ENCODE data around the gene SLC13A1.
"Not testable (repeated sequence)": the region's sequence is repeated elsewhere in the genome, so short reads cannot be mapped to it uniquely, and the experiment has no call there.

Gene SLC13A1

DNA sequence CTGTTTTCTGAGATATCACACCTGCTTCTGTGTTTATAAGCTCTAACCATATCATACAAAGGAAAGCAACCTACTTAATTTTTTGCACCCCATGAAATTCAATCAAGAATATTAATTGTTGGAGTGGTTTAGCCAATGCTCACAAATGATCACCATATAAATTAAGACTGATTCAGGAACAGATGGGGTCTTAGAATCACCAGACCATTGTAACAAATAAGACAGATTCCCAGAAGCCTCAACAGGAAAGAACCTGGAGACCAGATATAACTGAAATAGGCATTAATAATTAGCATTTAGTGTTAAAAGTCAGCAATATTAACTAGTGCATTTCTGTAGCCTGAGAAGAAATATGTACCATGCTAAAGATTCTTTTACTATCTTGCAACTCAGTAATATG lies 73.6 kb downstream of the SLC13A1 start:
- DNase-seq (ENCODE audit: low spot score): peak; percentile 66

- peak; percentile 81 for DNase-seq (ENCODE audit: low spot score)
Observed at GRCh38 chr7:123125231-123125630, 74.5 kb downstream of the SLC13A1 start.

- DNase-seq (ENCODE audit: low spot score): peak; percentile 94
Observed at GRCh38 chr7:123122916-123123315, 76.9 kb downstream of the SLC13A1 start.

DNA sequence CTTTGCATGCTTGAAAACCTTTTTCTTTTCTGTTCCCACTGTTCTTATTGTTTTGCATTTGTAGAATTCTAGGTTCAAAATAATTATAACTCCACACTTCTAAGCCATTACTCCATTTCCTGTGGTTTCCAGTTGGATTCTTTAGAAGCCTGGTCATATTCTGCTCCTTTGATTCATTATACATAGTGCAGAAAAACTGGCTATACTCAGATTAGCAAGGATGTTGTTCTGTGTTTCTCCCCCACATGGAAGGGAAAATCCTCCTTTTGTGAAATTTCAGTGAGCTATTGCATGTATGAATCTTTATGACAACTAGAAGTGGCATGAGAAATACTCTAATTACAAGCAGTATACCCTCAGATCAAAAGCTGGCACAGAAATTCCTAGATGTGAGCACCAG lies 79.5 kb downstream of the SLC13A1 start:
- no peak for DNase-seq (ENCODE audit: low spot score)

GRCh38 chr7:123115331-123115730 lies 84.4 kb downstream of the SLC13A1 start:
- DNase-seq (ENCODE audit: low spot score): no peak

DNA sequence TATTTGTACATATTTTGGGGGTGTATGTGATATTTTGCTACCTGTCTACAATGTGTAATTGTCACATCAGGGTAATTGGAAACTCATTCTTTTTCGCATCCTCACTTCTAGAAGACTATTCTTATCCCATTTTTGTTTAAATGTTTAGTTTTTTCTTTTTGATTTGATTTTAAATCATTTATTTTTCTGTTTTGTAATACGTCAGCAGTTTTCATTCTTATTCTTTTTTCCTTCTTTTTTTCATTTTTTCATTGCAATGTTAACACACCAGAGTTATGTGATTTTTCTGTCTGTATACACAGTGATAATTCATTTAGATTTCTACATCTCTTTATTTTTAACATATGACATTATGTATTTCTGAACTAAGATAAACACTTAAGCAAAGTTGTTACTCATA lies 85.5 kb downstream of the SLC13A1 start:
- DNase-seq (ENCODE audit: low spot score): no peak

DNA sequence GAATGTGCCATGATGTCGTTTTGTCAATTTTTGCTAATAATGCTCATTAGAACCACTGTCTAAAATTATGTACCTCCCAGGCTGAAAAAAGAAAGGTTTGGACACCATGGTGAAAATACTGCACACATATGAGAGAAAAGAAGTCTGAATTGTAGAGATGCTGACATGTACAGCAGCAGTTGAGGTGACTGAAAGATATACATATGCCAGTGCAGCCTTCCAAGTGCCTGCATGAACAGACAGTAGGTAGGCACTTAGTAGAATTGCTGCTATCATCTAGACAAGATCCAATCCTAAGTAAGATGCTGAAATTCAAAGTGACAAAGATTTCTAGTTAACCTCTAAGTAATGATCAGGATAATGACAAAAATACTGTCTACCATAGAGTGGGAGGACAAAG lies 86.9 kb downstream of the SLC13A1 start:
- no peak for DNase-seq (ENCODE audit: low spot score)

GRCh38 chr7:123099712-123100111 lies 100.1 kb downstream of the SLC13A1 start:
- no peak for DNase-seq (ENCODE audit: low spot score)

- peak; percentile 77 for DNase-seq (ENCODE audit: low spot score)
Observed at GRCh38 chr7:123096976-123097375, 102.8 kb downstream of the SLC13A1 start.

DNA sequence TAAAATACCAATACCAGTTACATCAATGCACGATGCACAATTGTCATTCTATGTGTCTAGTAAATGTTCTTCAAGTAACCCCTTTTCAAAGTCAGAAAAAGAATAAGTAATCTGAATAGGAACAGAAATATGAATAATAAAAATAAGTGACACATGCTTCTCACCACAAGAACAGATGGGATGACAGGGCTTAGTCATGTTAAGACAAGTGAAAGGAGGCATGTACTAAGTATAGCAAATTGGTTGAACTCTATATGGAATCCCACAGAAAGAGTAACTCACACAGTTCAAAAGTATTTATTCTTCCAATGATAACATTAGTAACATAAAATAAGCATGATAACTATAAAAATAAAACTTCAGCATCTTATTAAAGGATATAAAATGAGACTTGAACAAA lies 103.3 kb downstream of the SLC13A1 start:
- DNase-seq (ENCODE audit: low spot score): peak; percentile 41

- no peak for DNase-seq (ENCODE audit: low spot score)
Observed at GRCh38 chr7:123090456-123090855, 109.3 kb downstream of the SLC13A1 start.

DNA sequence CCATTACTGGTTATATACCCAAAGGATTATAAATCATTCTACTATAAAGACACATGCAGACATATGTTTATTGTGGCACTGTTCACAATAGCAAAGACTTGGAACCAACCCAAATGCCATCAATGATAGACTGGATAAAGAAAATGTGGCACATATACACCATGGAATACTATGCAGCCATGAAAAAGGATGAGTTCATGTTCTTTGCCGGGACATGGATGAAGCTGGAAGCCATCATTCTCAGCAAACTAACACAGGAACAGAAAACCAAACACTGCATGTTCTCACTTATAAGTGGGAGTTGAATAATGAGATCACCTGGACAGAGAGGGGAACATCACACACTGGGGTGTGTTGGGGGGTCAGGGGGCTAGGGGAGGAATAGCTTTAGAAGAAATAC lies 112.9 kb downstream of the SLC13A1 start:
- not testable (repeated sequence) for DNase-seq (ENCODE audit: low spot score)

DNA sequence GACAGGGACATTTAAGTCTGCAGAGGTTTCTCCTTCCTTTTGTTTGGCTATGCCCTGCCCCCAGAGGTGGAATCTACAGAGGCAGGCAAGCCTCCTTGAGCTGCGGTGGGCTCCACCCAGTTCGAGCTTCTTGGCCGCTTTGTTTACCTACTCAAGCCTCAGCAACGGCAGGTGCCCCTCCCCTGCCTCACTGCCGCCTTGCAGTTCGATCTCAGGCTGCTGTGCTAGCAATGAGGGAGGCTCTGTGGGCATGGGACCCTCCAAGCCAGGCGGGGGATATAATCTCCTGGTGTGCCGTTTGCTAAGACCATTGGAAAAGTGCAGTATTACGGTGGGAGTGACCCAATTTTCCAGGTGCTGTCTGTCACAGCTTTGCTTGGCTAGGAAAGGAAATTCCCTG lies 114.9 kb downstream of the SLC13A1 start:
- DNase-seq (ENCODE audit: low spot score): not testable (repeated sequence)

DNA sequence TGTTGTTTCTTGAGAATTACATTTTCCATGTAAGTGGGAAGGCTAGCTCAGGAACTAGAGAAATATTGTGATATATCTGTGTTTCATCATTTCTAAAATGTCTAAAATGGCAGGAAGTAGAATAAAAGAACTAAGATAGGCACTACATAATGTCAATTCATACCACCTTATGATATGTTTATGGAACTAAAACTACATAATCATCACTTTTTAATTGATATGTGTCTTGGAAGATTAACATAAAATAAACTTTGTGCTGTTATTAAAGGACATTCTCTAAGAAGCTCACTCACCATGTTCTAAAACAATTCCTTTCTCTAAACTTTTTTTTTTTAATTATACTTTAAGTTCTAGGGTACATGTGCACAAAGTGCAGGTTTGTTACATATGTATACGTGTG lies 120.7 kb downstream of the SLC13A1 start:
- no peak for DNase-seq (ENCODE audit: low spot score)

GRCh38 chr7:123075838-123076467 lies 123.8 kb downstream of the SLC13A1 start:
- DNase-seq (ENCODE audit: low spot score): no peak

- DNase-seq (ENCODE audit: low spot score): peak; percentile 26
Observed at GRCh38 chr7:123070702-123071286, 129.0 kb downstream of the SLC13A1 start.

DNA sequence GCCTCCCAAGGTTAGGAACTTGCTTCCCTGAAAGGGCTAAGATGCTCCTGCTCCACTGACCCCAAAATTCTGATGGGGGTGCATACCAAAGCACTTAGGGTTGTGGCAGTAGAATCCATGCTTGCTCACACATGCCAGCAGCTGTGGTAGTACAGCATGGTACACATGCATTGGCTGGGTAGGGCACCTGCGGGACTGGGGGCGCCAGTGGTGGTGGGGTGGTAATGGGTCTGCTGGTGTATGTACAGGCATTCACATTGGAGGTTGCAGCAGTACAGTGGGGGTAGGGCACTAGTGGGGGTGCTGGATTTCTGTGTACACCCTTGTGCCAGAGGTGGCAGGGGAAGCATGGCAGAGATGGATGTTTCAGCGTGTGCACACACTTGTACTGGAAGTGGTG lies 132.0 kb downstream of the SLC13A1 start:
- no peak for DNase-seq (ENCODE audit: low spot score)

All from cerebellar cortex (tissue), 1 donor.